Measurements from ENCODE around the gene RHCG. TPM values are rescaled to one million over a fixed set of nuclear protein-coding genes. Genes with fewer than 3 reads are reported as not detected.

Gene RHCG
- total RNA-seq, 2 donors from 2014 or later = not detected

DNA sequence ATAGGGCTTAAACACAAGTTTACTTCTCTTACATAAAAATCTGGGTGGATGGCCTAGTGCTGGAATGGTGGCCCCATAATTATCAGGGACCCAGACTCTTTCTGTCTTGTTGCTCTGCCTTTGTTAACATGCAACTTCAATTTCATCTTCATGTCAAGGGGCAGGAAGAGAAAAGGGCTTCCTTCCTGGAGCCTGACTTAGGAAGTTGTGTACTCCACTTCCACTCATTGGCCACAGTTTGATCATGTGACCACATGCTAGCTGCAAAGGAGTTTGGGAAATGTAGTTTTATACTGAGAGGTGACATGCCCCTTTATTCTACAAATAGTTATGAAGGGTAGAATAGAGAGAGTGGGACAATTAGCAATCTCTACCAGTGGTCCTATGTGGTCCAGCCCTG lies 39.3 kb downstream of the RHCG start:
- Mint-ChIP-seq H3K36me3 (ENCODE audit: low read depth) (no peaks in the 10 kb centered on the region), H3K9me3 (peaks cover 8% of the 10 kb centered on the region), H3K27ac (no peak overlapping the region), H3K27me3 (ENCODE audit: insufficient read depth) (peaks cover 73% of the 10 kb centered on the region), H3K4me1 (no peaks in the 10 kb centered on the region), H3K4me3 (no peak overlapping the region)
- Histone ChIP-seq H3K27me3 (ENCODE audit: control insufficient read depth, insufficient read depth, low read length, poor library complexity, severe bottlenecking) (peaks cover 45% of the 10 kb centered on the region), H3K9ac (ENCODE audit: extremely low read depth, low read length, poor library complexity, severe bottlenecking) (no peak overlapping the region), H3K9me3 (ENCODE audit: control insufficient read depth, low read length) (peaks cover 6% of the 10 kb centered on the region), H3K27ac (ENCODE audit: low read depth, low read length) (no peak overlapping the region), H3K36me3 (ENCODE audit: control insufficient read depth, insufficient read depth, low read length) (no peaks in the 10 kb centered on the region), H3K4me1 (ENCODE audit: control insufficient read depth, insufficient read depth, low read length) (no peaks in the 10 kb centered on the region), H3K4me3 (ENCODE audit: low read length) (no peak overlapping the region)
- no peak for TF ChIP-seq CTCF (conservative IDR thresholded peaks at IDR 0.05)
- DNase-seq = peak; percentile 72

GRCh38 chr15:89455535-89455934 lies 40.8 kb downstream of the RHCG start:
- 94 to 100% methylated on average over 1 of the region's 1 CpG for WGBS, 2 experiments (ENCODE audit: insufficient coverage in 1 of 2, insufficient read length in 1 of 2)
- no peaks in the 10 kb centered on the region for H3K4me1 Mint-ChIP-seq

GRCh38 chr15:89452330-89452836 lies 44.0 kb downstream of the RHCG start:
- Mint-ChIP-seq H3K4me3 (no peak overlapping the region), H3K36me3 (ENCODE audit: low read depth) (no peaks in the 10 kb centered on the region), H3K27me3 (ENCODE audit: insufficient read depth) (peaks cover 51% of the 10 kb centered on the region), H3K9me3 (peaks cover 8% of the 10 kb centered on the region), H3K4me1 (no peaks in the 10 kb centered on the region), H3K27ac (no peak overlapping the region)
- peaks cover 6% of the 10 kb centered on the region for H3K9me3 ChIP-seq (ENCODE audit: control insufficient read depth, low read length)
- H3K27ac ChIP-seq (ENCODE audit: low read depth, low read length) = no peak overlapping the region
- no peaks in the 10 kb centered on the region for H3K4me1 ChIP-seq (ENCODE audit: control insufficient read depth, insufficient read depth, low read length)
- no peak for TF ChIP-seq CTCF (conservative IDR thresholded peaks at IDR 0.05)
- no peak overlapping the region for H3K4me3 ChIP-seq (ENCODE audit: low read length)
- H3K27me3 ChIP-seq (ENCODE audit: control insufficient read depth, insufficient read depth, low read length, poor library complexity, severe bottlenecking) = peaks cover 26% of the 10 kb centered on the region
- no peak for DNase-seq
- no peaks in the 10 kb centered on the region for H3K36me3 ChIP-seq (ENCODE audit: control insufficient read depth, insufficient read depth, low read length)
- 86 to 93% methylated on average over 7 to 8 of the region's 8 CpGs for WGBS, 2 experiments (ENCODE audit: insufficient coverage in 1 of 2, insufficient read length in 1 of 2)
- no peak overlapping the region for H3K9ac ChIP-seq (ENCODE audit: extremely low read depth, low read length, poor library complexity, severe bottlenecking)

More at GRCh38 chr15:89455535-89455934, 40.8 kb downstream of the RHCG start:
- H3K27me3 ChIP-seq (ENCODE audit: control insufficient read depth, insufficient read depth, low read length, poor library complexity, severe bottlenecking) = peaks cover 45% of the 10 kb centered on the region
- H3K4me3 Mint-ChIP-seq = no peak overlapping the region
- no peaks in the 10 kb centered on the region for H3K36me3 ChIP-seq (ENCODE audit: control insufficient read depth, insufficient read depth, low read length)
- no peak for TF ChIP-seq CTCF (conservative IDR thresholded peaks at IDR 0.05)
- H3K4me1 ChIP-seq (ENCODE audit: control insufficient read depth, insufficient read depth, low read length) = no peaks in the 10 kb centered on the region
- H3K9me3 ChIP-seq (ENCODE audit: control insufficient read depth, low read length) = peaks cover 6% of the 10 kb centered on the region
- H3K27me3 Mint-ChIP-seq (ENCODE audit: insufficient read depth) = peaks cover 77% of the 10 kb centered on the region
- H3K9ac ChIP-seq (ENCODE audit: extremely low read depth, low read length, poor library complexity, severe bottlenecking) = no peak overlapping the region
- H3K27ac Mint-ChIP-seq = no peak overlapping the region
- H3K9me3 Mint-ChIP-seq = peaks cover 8% of the 10 kb centered on the region
- H3K4me3 ChIP-seq (ENCODE audit: low read length) = no peak overlapping the region
- DNase-seq = no peak
- H3K36me3 Mint-ChIP-seq (ENCODE audit: low read depth) = no peaks in the 10 kb centered on the region
- H3K27ac ChIP-seq (ENCODE audit: low read depth, low read length) = no peak overlapping the region

All from endodermal cell (in vitro differentiated cells).